Uterus (tissue), 4 donors: ENCODE results near the gene SLC2A5. TPM values are rescaled to one million over a fixed set of nuclear protein-coding genes. Genes with fewer than 3 reads are reported as not detected.

Experiments
- DNase-seq, 2 donors: peaks; one replicate each; pipeline ENCODE4 v3.0.0-alpha.2; 2019 to 2020
- H3K27ac ChIP-seq, 2 donors: fragments of 200-600 bp; sonication (generic); 1 replicate in 1 of 2; 2 replicates in 1 of 2; pipeline ENCODE4 v1.5.1; 2016 to 2018
- H3K27me3 ChIP-seq, 2 donors: fragments of 200-600 bp; sonication (generic); one replicate each; pipeline ENCODE4 v1.5.1; 2018 to 2019; ENCODE audit warnings: control low read depth in 1 of 2
- H3K36me3 ChIP-seq, 2 donors: fragments of 200-600 bp; sonication (generic); one replicate each; pipeline ENCODE4 v1.5.1; 2019; ENCODE audit warnings: control low read depth in 1 of 2
- H3K4me1 ChIP-seq, 2 donors: fragments of 200-600 bp; sonication (generic); one replicate each; pipeline ENCODE4 v1.5.1; 2018 to 2019; ENCODE audit warnings: control low read depth in 1 of 2
- H3K4me3 ChIP-seq, 2 donors: fragments of 200-600 bp; sonication (generic); 1 replicate in 1 of 2; 2 replicates in 1 of 2; pipeline ENCODE4 v1.5.1; 2018 to 2019; ENCODE audit warnings: mild to moderate bottlenecking in 1 of 2
- H3K9me3 ChIP-seq, 2 donors: fragments of 200-600 bp; sonication (generic); one replicate each; pipeline ENCODE4 v1.5.1; 2019; ENCODE audit warnings: control low read depth in 1 of 2
- POLR2A ChIP-seq, 2 donors: fragments of 450-650 bp; IDR thresholded peaks; one replicate each; pipeline ENCODE4 v1.6.1; 2016; ENCODE audit warnings: antibody characterized with exemption in 2 of 2, mild to moderate bottlenecking in 1 of 2, moderate library complexity in 1 of 2
- intact Hi-C: fragments of 100-400 bp; cut with DNase I; formaldehyde crosslinking; loops from one replicate; pipeline ENCODE4 v1.15.1; 2023; ENCODE audit warnings: low total_unique reads
- total RNA-seq, 4 donors: library from RNA; depleted of rRNA in 3 of 4; stranded (reverse); fragments of >200 nt in 3 of 4; gene quantifications; one replicate each; pipeline versions ENCODE4 v1.1.0 to v1.2.4, GENCODE V29; 2014 to 2023
- TF ChIP-seq, protein P1 (sequence below), 4 experiments: fragments of 200-600 bp in 2 of 4; fragments of 450-650 bp in 2 of 4; sonication (generic) in 2 of 4; IDR thresholded peaks; one replicate each; pipeline ENCODE4 v1.5.1; 2016 to 2019; ENCODE audit warnings: antibody characterized with exemption in 4 of 4, mild to moderate bottlenecking in 2 of 4, moderate library complexity in 1 of 4
- donor health status: DM: yes; HTN: yes; CAD: no.

SLC2A5 gene
- total RNA-seq, 4 donors from 2014 or later, result 1.1 to 2.4 TPM; not detected in 2

DNA sequence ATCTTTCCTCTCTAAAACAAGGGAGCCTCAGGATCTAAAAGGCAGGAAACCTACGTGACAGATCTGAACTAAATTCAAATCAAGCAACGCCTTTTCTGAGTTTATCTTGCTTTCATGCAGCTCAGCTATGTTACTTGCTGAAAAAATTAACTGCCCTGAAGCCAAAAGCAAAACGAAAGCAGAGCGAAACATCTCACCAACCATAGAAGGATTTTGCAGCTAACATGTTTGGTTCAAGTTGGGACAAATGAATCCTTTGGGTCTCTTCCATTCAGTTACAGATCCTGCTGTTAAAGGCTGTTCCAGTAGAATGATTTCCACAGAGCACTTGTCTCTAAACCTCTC is 482 bp downstream of the SLC2A5 start:
- intact Hi-C loops, result no loop called here
- Histone ChIP-seq H3K27me3 (no peaks in the 10 kb centered on the region), H3K9me3 (no peaks in the 10 kb centered on the region), H3K4me1 (peaks cover 0 to 6% of the 10 kb centered on the region in 2 donors), H3K36me3 (no peaks in the 10 kb centered on the region), H3K27ac (peak overlapping the region; percentile 81 to 82), H3K4me3 (peak overlapping the region in 1 of 2 donors; percentile 11)
- TF ChIP-seq, protein P1, sequence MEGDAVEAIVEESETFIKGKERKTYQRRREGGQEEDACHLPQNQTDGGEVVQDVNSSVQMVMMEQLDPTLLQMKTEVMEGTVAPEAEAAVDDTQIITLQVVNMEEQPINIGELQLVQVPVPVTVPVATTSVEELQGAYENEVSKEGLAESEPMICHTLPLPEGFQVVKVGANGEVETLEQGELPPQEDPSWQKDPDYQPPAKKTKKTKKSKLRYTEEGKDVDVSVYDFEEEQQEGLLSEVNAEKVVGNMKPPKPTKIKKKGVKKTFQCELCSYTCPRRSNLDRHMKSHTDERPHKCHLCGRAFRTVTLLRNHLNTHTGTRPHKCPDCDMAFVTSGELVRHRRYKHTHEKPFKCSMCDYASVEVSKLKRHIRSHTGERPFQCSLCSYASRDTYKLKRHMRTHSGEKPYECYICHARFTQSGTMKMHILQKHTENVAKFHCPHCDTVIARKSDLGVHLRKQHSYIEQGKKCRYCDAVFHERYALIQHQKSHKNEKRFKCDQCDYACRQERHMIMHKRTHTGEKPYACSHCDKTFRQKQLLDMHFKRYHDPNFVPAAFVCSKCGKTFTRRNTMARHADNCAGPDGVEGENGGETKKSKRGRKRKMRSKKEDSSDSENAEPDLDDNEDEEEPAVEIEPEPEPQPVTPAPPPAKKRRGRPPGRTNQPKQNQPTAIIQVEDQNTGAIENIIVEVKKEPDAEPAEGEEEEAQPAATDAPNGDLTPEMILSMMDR (IDR thresholded peaks at IDR 0.05), result no peak
- TF ChIP-seq POLR2A (IDR thresholded peaks at IDR 0.05), result no peak
- DNase-seq, result no peak

DNA sequence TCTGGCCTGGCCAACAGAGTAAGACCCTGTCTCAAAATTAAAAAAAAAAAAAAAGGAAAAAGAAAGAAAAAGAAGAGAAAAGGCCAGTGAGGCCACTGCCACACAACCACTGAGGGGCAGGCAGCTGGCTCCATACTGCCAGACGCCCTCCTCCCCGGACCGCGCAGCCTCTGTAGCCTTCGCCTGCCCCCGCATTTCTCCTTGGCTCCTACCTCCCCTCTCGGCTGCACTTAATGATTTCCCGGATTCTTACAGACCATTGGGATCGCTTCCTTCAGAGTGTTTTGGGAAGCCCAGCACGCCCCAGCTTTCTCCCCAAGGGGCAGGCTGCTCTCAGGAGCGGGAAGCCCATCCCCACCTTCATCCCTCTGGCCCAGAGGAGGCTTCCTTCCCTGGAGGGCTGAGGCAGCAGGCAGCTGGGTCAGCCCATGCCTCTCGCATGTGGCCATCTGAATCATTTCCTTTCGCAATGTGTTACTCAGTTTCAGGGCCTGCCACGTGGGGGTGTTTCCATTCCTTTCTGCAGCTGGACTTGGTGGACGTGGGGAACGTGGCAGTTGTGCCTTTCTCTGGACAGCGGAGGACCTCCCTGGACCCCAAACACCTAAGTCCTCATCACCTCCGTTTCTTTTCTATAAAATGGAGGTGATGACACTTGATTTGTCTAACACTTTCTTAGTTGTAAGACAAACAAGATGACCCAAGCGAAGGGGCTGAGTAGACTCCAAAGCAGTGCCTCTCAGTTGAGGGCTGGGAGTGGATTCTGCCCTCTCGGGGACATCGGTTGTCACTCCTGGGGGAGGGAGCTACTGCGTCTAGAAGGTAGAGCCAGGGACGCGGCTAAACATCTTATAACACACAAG is 2.3 kb downstream of the SLC2A5 start:
- intact Hi-C loops, result no loop called here
- TF ChIP-seq, protein P1 (IDR thresholded peaks at IDR 0.05), result no peak
- no peak for TF ChIP-seq POLR2A (IDR thresholded peaks at IDR 0.05)
- Histone ChIP-seq H3K4me3 (no peak overlapping the region), H3K27me3 (no peaks in the 10 kb centered on the region), H3K27ac (peak overlapping the region; percentile 76 to 78), H3K9me3 (no peaks in the 10 kb centered on the region), H3K36me3 (no peaks in the 10 kb centered on the region), H3K4me1 (peaks cover 0 to 6% of the 10 kb centered on the region in 2 donors)
- DNase-seq, result peak; percentile 77 to 80

DNA sequence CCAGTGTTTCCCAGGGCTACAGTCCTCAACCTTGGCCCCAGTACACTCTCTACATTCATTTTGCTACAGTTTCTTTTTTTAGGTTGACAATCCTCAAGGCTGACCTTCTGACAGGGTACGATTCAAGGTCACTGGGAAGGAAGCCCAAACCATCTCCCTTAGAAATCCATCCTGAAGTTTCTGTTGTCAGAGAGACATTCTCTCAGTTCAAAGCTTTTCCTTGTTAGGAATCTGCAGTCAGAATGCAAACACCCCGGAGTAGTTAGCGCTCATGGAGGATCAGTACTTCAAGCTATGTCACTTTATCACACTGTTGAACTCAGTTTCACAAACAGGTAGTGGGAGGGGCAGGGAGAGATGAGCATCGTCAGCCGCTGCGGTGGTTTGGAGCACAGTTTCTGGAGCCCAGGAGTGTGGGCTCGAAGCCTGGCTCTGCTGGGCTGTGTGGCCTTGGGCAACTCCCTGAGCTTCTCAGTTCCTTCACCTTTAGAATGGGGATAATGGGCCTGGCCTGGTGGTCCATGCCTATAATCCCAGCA is 4.2 kb downstream of the SLC2A5 start:
- intact Hi-C loops, result no loop called here
- peaks cover 0 to 6% of the 10 kb centered on the region in 2 donors for H3K4me1 ChIP-seq
- H3K27me3 ChIP-seq, result no peaks in the 10 kb centered on the region
- H3K9me3 ChIP-seq, result no peaks in the 10 kb centered on the region
- H3K4me3 ChIP-seq, result no peak overlapping the region
- no peak for DNase-seq
- no peaks in the 10 kb centered on the region for H3K36me3 ChIP-seq
- no peak for TF ChIP-seq POLR2A (IDR thresholded peaks at IDR 0.05)
- TF ChIP-seq, protein P1 (IDR thresholded peaks at IDR 0.05), result no peak
- H3K27ac ChIP-seq, result peak overlapping the region; percentile 76 to 78

DNA sequence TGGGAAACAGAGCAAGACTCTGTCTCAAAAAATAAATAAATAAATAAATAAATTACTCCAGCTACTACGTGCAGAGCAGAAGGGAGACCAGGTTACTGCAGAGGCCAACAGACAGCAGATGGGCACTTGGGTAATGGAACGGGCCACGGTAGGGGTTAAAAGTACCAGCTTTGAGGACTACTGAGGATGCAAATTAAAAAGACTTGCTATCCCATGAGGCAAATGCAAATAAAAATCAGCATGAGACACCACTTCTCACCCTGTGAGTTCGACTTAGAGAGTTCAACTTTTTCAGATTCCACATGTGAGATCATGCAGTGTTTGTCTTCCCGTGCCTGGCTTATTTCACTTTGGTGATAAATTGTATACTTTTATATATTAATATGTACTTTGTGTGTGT is 6.6 kb downstream of the SLC2A5 start:
- Histone ChIP-seq H3K27me3 (no peaks in the 10 kb centered on the region), H3K9me3 (no peaks in the 10 kb centered on the region), H3K4me1 (no peaks in the 10 kb centered on the region), H3K27ac (no peak overlapping the region), H3K4me3 (no peak overlapping the region), H3K36me3 (no peaks in the 10 kb centered on the region)
- no peak for TF ChIP-seq POLR2A (IDR thresholded peaks at IDR 0.05)
- TF ChIP-seq, protein P1 (IDR thresholded peaks at IDR 0.05), result no peak
- no peak for DNase-seq
- intact Hi-C loops, result no loop called here

DNA sequence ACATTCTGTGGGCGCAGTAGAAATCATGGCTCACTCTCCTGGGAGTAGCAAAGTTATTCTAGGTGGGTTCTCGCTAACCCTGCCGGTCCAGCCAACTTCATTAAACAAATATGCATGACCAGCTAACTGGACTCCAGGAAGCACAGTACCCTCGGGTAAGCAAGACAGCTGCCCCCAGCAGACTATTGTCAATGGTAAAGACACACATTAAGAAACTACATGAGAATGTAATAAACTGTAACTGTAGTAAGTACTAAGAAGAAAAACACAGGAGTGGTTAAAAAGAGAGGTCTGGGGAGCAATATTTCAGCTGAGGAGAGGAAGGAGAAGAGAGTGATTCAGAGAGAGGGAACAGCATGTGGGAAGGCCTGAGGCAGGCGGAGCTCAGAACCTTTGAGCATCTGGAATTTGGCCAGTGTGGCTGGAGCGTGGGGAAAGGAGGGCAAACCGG is 7.4 kb downstream of the SLC2A5 start:
- H3K36me3 ChIP-seq, result no peaks in the 10 kb centered on the region
- H3K9me3 ChIP-seq, result no peaks in the 10 kb centered on the region
- DNase-seq, result no peak
- no peak overlapping the region for H3K4me3 ChIP-seq
- intact Hi-C loops, result no loop called here
- no peak overlapping the region for H3K27ac ChIP-seq
- no peaks in the 10 kb centered on the region for H3K27me3 ChIP-seq
- no peak for TF ChIP-seq POLR2A (IDR thresholded peaks at IDR 0.05)
- TF ChIP-seq, protein P1 (IDR thresholded peaks at IDR 0.05), result no peak
- no peaks in the 10 kb centered on the region for H3K4me1 ChIP-seq
